Kidney epithelial cell (primary cell): ENCODE results near the gene CDK10. TPM values are rescaled to one million over a fixed set of nuclear protein-coding genes. Genes with fewer than 3 reads are reported as not detected.
"Not testable (repeated sequence)": the region's sequence is repeated elsewhere in the genome, so short reads cannot be mapped to it uniquely, and the experiment has no call there.

ENCODE experiments used
- DNase-seq: peaks from one replicate; pipeline ENCODE4 v3.0.0-alpha.2; 2010; ENCODE audit warnings: low read depth
- H3K27me3 ChIP-seq: 2 replicates; pipeline ENCODE4 v1.6.0; 2011; ENCODE audit warnings: low read length; ENCODE audit not compliant: control insufficient read depth, insufficient read depth
- H3K36me3 ChIP-seq: 2 replicates; pipeline ENCODE4 v1.5.1; 2011; ENCODE audit warnings: low read length; ENCODE audit not compliant: control insufficient read depth, insufficient read depth
- H3K4me3 ChIP-seq: 2 replicates; pipeline ENCODE4 v1.5.1; 2011; ENCODE audit warnings: low read depth, mild to moderate bottlenecking, control low read depth, low read length
- CTCF ChIP-seq: IDR thresholded peaks from 2 replicates; pipeline ENCODE4 v1.5.1; 2011; ENCODE audit warnings: mild to moderate bottlenecking, moderate library complexity, low read length, control low read depth, inconsistent platforms; ENCODE audit not compliant: insufficient read depth, poor library complexity, severe bottlenecking
- total RNA-seq: library from RNA; depleted of rRNA; stranded (reverse); fragments of >200 nt; gene quantifications from 2 replicates; pipeline ENCODE4 v1.2.3, GENCODE V29; 2015

The CDK10 gene
- total RNA-seq, 1 donor from 2014 or later, result 50.5 TPM

GRCh38 chr16:89687092-89687940 is 827 bp downstream of the CDK10 start:
- Histone ChIP-seq H3K4me3 (peak overlapping the region; percentile 91), H3K27me3 (no peaks in the 10 kb centered on the region), H3K36me3 (peaks cover 1% of the 10 kb centered on the region)
- TF ChIP-seq CTCF, result peak; percentile 20
- DNase-seq, result peak; percentile 77

- no peak for DNase-seq
- no peak overlapping the region for H3K4me3 ChIP-seq
- TF ChIP-seq CTCF, result no peak
- H3K36me3 ChIP-seq, result peaks cover 1% of the 10 kb centered on the region
- H3K27me3 ChIP-seq, result no peaks in the 10 kb centered on the region
Measured at GRCh38 chr16:89688395-89688794, 1.9 kb downstream of the CDK10 start.

- H3K27me3 ChIP-seq, result no peaks in the 10 kb centered on the region
- H3K36me3 ChIP-seq, result peaks cover 1% of the 10 kb centered on the region
- no peak for TF ChIP-seq CTCF
- H3K4me3 ChIP-seq, result no peak overlapping the region
- DNase-seq, result no peak
Measured at GRCh38 chr16:89689142-89689541, 2.7 kb downstream of the CDK10 start.

- H3K36me3 ChIP-seq, H3K4me3 ChIP-seq, DNase-seq, H3K27me3 ChIP-seq: not testable (repeated sequence)
Measured at GRCh38 chr16:89689621-89690020, 3.1 kb downstream of the CDK10 start.

GRCh38 chr16:89690392-89690901 is 4.0 kb downstream of the CDK10 start:
- no peak overlapping the region for H3K4me3 ChIP-seq
- H3K27me3 ChIP-seq, result no peaks in the 10 kb centered on the region
- TF ChIP-seq CTCF, result no peak
- DNase-seq, result no peak
- H3K36me3 ChIP-seq, result peaks cover 1% of the 10 kb centered on the region

- no peak for TF ChIP-seq CTCF
- H3K36me3 ChIP-seq, result peaks cover 1% of the 10 kb centered on the region
- no peaks in the 10 kb centered on the region for H3K27me3 ChIP-seq
- no peak overlapping the region for H3K4me3 ChIP-seq
- DNase-seq, result no peak
Measured at GRCh38 chr16:89691231-89691985, 4.9 kb downstream of the CDK10 start.
